ENCODE data around the gene PTPRE. TPM values are rescaled to one million over a fixed set of nuclear protein-coding genes. Genes with fewer than 3 reads are reported as not detected.

PTPRE gene
- total RNA-seq, 1 donor from 2014 or later, result 12.8 TPM

DNA sequence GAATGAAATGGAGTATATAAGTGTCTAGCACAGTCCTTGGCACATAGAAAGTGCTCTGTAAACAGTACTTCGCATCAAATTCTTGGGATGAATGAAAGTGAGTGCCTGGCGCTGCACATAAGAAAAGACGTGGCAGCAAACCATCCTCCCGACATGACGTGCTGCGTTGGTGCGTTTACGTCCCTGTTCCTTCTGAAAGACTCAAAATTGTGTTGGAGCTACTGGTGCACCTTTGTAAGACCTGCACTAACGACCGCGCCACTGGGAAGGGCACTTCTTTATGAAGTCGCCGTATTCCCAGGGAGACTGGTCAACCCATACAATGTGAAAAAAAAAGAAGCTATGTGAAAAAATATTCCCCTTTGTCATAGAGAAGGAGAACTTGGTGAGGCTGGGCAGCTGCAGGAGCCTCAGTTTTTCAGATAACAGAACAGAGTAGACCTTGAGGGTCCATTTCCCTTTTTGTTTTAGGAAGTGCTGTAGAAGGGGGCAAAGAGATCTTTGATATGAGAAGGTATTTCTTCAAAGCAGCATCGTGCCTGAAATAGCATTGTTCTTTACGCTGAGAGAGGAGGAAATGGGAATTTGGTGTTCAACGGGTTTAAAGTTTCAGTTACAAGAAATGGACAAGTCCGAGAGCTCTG is 91.7 kb downstream of the PTPRE start:
- no peak for DNase-seq (ENCODE audit: low spot score)

DNA sequence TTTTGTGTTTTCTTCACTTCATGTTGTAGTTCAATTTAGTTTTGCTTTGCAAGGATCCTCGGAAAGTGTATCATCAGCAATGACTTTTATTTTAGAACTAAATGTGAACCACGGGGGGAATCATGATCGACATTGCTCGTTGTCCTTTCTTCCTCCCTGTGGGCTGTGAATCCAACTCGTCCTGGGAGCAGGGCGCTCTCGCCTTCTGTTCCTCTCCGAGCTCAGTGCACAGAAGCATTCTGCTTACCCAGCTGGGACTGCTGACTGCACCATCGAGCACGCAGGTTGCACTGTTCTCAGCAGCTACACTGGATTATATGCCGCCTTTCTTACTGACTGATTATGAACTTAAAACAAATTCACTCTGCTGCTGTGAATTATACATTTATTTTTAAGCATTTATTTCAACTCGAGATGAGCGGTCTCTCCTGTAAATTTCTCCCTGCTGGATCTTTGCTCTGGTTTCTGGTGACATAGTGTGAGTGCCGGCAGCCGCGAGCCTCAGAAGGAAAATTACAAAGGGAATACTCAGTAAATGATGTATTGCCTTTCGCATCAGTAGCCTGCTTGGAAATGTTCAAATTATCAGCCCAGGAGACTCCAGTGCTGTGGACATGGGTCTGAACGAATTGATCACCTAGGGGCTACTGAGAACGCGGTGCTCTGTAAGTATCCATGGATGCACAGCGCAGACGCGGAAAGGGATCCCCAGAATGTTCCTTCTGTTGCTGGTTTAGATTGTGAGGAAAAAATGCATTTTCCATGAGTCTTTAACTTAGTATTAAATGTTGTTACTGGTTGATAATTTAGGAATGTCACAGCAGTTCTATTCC is 92.6 kb downstream of the PTPRE start:
- DNase-seq (ENCODE audit: low spot score), result no peak

DNA sequence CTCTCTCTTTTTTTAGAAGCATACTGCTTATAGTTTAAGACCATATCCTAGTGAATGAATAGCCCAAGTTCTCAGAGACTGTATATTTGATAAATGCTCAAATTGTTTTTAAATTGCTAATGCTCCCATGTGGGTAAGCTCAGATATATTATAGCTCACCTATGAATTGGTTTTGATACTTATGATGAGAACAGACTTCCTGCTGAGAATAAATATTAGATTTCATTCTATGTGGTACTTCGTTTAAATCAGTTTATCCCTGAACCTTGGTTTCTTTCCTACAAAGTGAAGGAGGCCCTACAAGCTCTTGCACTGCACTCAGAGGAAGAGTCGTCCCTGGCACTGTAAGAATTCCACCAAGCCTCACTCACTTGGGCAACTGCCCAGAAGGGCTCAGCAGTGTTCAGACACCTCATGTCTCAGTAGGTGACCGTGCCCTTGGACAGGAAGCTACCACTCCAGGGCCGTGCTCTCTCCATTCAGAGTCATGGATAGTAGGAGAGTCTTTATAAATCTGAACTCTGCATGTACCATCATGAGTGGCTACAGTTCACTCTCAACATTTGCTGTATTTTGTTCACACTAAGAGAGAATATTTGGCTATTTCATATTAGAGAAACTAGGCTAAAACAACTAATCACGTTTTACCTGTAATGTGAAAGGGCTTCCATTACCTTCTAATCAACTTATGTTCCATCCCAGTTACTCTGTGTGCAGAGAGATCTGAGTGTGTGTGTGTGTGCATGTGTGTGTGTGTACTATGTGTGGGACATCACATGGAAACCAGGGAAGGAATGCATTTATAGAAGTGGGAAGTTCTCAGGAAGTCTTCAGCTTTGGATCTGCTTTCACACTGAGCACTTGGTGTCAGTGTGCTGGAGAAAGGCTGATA is 93.8 kb downstream of the PTPRE start:
- DNase-seq (ENCODE audit: low spot score), result no peak

DNA sequence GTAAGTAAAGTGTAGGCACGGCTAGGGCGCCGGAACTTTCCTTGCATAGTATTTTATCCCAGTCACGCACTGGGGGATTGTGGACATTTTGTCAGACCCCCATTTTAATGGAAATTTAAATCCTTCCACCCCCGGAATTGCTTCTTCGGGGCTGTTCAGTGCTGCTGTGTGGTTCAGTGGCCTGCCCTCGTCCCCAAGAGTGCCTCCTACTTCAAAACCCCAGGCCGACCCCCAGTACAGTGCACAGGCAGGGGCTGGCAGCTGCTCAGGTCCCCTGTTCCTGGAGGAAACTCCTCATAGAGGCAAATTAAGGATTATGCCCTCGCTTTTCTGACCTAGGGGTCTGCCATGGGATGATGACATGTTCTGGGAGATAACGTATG is 94.5 kb downstream of the PTPRE start:
- DNase-seq (ENCODE audit: low spot score), result no peak

DNA sequence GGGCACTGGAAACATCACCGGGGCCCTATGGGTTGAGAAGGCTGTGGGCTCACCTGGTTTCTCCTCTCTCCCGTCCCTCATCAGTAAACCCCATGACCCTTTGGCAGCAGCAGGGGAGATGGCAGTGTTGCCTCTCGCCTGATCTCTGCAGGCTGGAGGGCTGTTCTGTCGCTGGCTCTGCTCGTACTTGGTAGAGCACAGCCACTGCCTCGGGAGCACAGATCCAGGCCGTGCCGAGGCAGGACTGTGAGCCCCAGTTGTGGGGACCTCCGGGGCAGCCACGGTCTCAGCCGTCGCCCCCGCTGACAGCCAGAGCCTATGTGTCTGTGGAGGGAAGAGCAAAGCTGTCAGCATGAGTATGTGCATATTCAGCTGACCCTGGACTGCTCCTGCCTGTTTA is 94.9 kb downstream of the PTPRE start:
- DNase-seq (ENCODE audit: low spot score), result no peak

GRCh38 chr10:128003521-128003920 is 96.6 kb downstream of the PTPRE start:
- no peak for DNase-seq (ENCODE audit: low spot score)

- DNase-seq (ENCODE audit: low spot score), result no peak
These were observed 99.0 kb downstream of the PTPRE start for GRCh38 chr10:128005858-128006257.

DNA sequence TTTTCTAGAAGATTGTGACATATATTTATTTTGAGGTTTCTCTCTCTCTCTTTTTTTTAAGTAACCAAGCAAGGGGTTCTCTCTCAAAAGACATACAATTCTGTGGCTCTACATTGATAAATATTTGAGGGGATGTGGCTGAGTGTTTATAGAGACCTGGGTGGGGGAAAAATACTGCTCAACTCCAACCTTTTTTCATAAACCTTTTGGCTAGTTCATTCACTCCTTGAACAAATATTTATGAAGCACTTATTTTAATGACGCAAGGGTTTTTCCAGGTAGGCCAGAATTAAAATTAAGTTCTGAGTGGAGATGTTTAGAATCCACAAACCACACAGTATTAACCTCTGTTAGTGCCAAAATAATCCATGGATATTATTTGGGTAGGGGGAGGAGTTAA is 100.2 kb downstream of the PTPRE start:
- no peak for DNase-seq (ENCODE audit: low spot score)

GRCh38 chr10:128007971-128008370 is 101.1 kb downstream of the PTPRE start:
- DNase-seq (ENCODE audit: low spot score), result no peak

DNA sequence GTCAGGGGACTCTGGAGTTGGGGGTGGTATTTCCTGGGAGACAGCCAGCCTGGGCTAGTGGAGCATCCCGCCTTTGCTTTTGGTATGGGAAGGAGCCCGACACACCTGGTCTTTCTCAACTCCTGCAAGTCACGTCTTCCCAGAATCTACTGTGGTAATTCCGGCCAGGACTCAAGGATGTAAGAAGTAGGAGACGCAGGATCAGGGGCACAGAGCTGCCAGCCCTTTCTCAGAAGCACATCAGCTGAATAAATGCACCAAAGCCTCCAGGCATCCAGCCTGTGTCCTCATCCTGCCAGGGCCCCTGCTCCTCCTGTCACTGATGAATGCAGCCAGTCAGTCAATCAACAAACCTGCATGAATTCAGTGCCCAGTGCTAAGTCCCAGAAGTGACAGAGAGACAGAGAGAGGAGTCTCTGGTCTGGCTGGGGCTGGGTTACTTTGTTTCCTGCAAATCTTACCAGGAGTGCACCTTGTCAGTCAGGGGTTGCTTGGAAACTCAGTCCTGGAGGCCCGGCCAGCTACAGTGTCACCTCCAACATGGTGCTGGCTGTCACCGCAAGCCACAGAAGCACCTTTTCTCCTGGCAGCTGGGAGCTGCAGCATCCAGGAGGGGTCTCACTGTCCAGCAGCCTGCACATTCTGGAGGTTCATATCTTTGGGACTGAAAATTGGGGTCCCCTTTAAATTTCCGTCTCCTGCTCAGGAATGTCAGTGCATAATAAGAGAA is 101.8 kb downstream of the PTPRE start:
- DNase-seq (ENCODE audit: low spot score), result no peak

- DNase-seq (ENCODE audit: low spot score), result no peak
These were observed 102.6 kb downstream of the PTPRE start for GRCh38 chr10:128009372-128010126.

GRCh38 chr10:128011059-128011979 is 104.4 kb downstream of the PTPRE start:
- peak; percentile 72 for DNase-seq (ENCODE audit: low spot score)

- DNase-seq (ENCODE audit: low spot score), result no peak
These were observed 106.7 kb downstream of the PTPRE start for GRCh38 chr10:128013626-128014025.

DNA sequence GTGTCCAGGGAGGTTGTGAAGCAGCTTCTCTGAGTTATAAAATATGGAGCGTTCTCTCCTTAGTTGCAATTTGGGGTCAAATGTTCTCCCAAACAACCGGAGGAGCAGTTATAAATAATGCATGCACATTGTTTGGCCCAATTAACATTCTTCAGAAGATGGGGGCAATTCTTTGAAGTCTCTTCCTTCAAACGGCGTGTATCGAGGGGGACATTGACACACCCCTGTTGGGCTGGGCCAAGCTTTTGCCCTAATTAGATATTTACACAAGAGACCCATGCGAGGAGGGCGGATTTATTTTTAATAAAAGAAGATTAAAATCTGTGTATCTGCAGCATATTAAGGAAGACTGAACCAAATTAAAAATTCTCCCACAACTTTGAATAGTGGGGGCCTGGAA is 107.3 kb downstream of the PTPRE start:
- DNase-seq (ENCODE audit: low spot score), result no peak

GRCh38 chr10:128016423-128017060 is 109.6 kb downstream of the PTPRE start:
- DNase-seq (ENCODE audit: low spot score), result no peak

DNA sequence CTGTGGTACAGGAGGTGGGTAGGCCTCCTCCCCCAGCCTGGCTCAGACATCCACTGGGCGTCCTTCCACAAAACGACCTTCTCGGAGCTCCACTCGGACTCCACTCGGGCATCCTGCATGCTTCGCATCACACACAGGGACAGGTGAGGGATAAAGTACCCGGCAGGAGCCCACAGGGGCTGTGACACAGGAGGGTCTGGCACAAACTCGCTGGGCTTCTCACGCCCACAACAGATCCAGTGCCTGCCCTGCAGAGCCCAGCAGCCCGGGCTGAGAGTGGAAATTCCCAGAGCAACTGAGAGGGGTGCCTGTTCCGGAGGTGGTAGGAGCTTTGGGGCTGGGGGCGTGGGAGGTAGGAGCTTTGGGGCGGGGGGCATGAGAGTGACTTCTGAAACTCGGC is 110.9 kb downstream of the PTPRE start:
- no peak for DNase-seq (ENCODE audit: low spot score)

GRCh38 chr10:128018236-128018635 is 111.3 kb downstream of the PTPRE start:
- no peak for DNase-seq (ENCODE audit: low spot score)

- no peak for DNase-seq (ENCODE audit: low spot score)
These were observed 111.8 kb downstream of the PTPRE start for GRCh38 chr10:128018691-128019090.
